GM11168 (cell line): ENCODE measurements around the gene ATXN2.
"Not testable (repeated sequence)": the region's sequence is repeated elsewhere in the genome, so short reads cannot be mapped to it uniquely, and the experiment has no call there.

Source experiments
- in situ Hi-C: fragments of 300-500 bp; cut with MboI; formaldehyde crosslinking; loops from one replicate; pipeline ENCODE4 v1.12.0; 2022; ENCODE audit warnings: low sequenced_read_pairs; ENCODE audit not compliant: unreplicated experiment

The ATXN2 gene

DNA sequence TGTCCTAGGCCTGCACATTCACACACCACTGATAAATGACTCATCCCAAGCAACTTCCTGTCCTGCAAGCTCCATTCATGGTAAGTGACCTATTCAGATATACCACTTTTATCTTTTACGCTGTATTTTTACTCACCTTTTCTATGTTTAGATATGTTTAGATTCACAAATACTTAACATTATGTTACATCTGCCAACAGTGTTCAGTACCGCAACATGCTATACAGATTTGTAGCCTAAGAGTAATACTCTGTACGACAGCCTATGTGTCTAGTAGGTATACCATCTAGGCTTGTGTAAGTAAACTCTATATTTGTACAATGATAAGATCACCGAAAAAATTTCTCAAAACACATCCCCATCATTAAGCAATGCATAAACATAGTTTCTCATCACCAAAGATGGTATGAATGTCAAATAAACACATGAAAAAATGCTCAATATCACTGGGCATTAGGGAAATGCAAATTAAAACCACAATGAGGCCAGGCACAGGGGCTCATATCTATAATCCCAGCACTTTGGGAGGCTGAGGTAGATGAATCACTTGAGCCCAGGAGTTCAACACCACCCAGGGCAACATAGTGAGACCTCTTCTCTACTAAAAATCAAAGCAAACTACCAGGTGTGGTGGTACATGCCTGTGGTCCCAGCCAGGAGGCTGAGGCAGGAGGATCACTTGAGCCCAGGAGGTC lies 20.7 kb downstream of the ATXN2 start:
- in situ Hi-C loops, result no loop called here

- in situ Hi-C loops, result no loop called here
Observed at GRCh38 chr12:111574797-111575443, 24.2 kb downstream of the ATXN2 start.

- in situ Hi-C loops, result no loop called here
Observed at GRCh38 chr12:111573476-111573875, 25.6 kb downstream of the ATXN2 start.

GRCh38 chr12:111570084-111570961 lies 28.8 kb downstream of the ATXN2 start:
- in situ Hi-C loops, result no loop called here

DNA sequence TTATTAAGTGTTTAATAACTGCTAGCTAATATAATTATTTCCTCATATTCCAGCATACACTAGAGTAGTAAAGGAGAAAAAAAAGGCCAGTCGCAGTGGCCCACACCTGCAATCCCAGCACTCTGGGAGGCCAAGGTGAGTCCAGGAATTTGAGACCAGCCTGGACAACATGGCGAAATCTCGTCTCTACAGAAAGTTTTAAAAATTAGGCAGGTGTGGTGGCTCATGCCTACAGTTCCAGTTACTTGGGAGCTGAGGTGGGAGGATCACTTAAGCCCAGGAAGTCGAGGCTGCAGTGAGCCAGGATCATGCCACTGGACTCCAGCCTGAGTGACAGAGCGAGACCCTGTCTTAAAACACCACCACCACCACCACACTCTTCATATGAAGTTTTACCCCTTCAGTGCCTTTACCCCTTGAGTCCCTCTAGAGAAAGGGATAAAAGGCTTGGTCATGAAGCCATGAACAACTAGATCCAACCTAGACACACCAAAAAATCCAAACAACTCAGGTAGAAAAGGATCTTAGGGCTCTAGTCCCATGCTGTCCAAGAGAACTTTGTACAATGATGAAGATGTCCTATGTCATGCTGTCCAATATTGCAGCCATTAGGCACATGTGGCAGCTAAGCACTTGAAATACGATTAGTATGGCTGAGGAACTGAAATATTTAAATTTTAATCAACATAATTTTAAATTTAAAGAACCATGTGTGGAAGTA lies 29.6 kb downstream of the ATXN2 start:
- in situ Hi-C loops, result no loop called here

DNA sequence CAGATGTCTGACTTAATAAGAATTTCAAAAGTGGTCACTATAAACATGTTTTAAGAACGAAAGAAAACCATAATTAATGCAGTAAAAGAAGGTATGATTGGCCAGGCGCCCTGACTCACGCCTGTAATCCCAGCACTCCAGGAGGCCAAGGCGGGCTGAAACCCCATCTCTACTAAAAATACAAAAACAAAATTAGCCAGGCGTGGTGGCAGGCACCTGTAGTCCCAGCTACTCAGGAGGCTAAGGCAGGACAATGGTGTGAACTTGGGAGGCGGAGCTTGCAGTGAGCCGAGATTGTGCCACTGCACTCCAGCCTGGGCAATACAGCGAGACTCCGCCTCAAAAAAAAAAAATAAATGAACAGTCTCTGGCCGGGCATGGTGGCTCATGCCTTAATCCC lies 38.3 kb downstream of the ATXN2 start:
- in situ Hi-C loops, result not testable (repeated sequence)

GRCh38 chr12:111558107-111558376 lies 41.1 kb downstream of the ATXN2 start:
- in situ Hi-C loops, result no loop called here

GRCh38 chr12:111557271-111558106 lies 41.6 kb downstream of the ATXN2 start:
- in situ Hi-C loops, result no loop called here

- in situ Hi-C loops, result no loop called here
Observed at GRCh38 chr12:111556676-111557075, 42.4 kb downstream of the ATXN2 start.

- in situ Hi-C loops, result not testable (repeated sequence)
Observed at GRCh38 chr12:111555313-111555712, 43.8 kb downstream of the ATXN2 start.

DNA sequence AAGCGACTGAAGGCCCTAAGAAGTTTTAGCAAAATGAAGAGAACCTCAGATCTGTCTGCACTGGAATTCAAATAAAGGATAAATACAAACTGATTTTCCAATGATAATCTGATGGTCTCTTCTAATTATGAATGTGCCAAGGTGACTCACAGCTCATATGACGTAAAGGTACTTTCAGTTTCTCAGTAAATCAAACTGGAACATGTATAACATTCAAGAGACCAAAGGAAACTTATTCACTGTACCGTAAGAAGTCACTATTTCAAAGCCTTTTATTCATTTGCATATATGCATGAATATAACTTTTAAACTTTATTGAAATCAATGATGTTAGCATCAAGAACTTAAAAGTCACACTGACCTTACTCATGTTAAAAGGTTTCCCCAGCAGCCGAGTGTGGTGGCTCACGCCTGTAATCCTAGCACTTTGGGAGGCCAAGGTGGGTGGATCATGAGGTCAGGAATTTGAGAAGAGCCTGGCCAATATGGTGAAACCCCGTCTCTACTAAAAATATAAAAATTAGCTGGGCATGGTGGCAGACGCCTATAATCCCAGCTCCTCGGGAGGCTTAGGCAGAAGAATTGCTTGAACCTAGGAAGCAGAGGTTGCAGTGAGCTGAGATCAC lies 52.2 kb downstream of the ATXN2 start:
- in situ Hi-C loops, result no loop called here

- in situ Hi-C loops, result no loop called here
Observed at GRCh38 chr12:111546171-111546570, 52.9 kb downstream of the ATXN2 start.

GRCh38 chr12:111544032-111544431 lies 55.1 kb downstream of the ATXN2 start:
- in situ Hi-C loops, result no loop called here

- in situ Hi-C loops, result no loop called here
Observed at GRCh38 chr12:111532751-111533150, 66.4 kb downstream of the ATXN2 start.

GRCh38 chr12:111529424-111530368 lies 69.4 kb downstream of the ATXN2 start:
- in situ Hi-C loops, result no loop called here

GRCh38 chr12:111523587-111524167 lies 75.4 kb downstream of the ATXN2 start:
- in situ Hi-C loops, result no loop called here

DNA sequence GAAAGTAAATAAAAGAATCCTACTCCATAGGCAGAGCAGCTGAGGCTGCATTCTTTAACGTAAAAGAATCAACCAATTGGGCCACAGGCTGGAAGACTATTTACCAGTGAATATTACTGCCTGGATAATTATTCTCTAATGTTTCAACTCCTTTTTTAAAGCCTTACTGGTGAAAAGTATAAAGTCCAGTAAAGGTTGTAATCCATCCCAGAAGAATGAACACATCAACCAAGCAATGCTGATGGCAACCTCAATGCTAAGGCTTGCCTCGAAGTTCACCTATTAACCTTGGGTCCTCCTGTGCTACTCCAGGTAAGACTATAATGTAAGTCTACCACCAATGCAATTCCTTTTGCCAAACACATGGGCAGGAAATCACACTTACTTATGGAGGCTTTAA lies 77.3 kb downstream of the ATXN2 start:
- in situ Hi-C loops, result no loop called here

DNA sequence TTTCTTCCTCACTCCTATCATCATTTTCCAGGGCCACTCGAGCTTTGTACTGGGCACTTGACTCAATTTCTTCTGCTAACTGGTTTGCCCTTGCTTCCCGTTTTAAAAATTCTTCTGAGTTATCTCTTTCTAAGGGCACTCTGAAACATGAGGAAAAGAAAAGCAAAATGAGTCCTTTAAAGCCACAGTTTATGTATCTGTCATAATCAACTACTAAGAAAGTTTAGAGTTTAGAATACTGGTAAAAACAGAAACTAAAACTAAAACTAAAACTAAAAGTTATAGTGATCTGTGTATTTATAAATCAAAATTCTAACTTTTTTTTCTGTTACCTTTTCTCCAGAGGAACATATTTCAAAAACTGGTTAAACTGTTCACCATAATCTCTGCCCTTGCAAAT lies 79.2 kb downstream of the ATXN2 start:
- in situ Hi-C loops, result no loop called here
